Tibial nerve (tissue), 4 donors: ENCODE data around the gene EXOG. TPM values are rescaled to one million over a fixed set of nuclear protein-coding genes. Genes with fewer than 3 reads are reported as not detected.

Experiments used
- DNase-seq, 2 donors: peaks; one replicate each; pipeline ENCODE4 v3.0.0-alpha.2; 2019; ENCODE audit warnings: low spot score in 2 of 2
- H3K27ac ChIP-seq, 4 donors: fragments of 200-600 bp; sonication (generic) in 3 of 4; one replicate each; pipeline ENCODE4 v1.5.1; 2017 to 2019; ENCODE audit warnings: mild to moderate bottlenecking in 1 of 4
- H3K27me3 ChIP-seq, 2 donors: fragments of 200-600 bp; sonication (generic) in 1 of 2; one replicate each; pipeline versions ENCODE4 v1.5.1 to v1.6.0; 2017 to 2019
- H3K36me3 ChIP-seq, 3 donors: fragments of 200-600 bp; sonication (generic); one replicate each; pipeline ENCODE4 v1.5.1; 2018 to 2019
- H3K4me1 ChIP-seq, 4 donors: fragments of 200-600 bp; sonication (generic) in 3 of 4; one replicate each; pipeline ENCODE4 v1.5.1; 2017 to 2019
- H3K4me3 ChIP-seq, 4 donors: fragments of 200-600 bp; sonication (generic) in 3 of 4; one replicate each; pipeline ENCODE4 v1.5.1; 2017 to 2019; ENCODE audit warnings: mild to moderate bottlenecking in 1 of 4, moderate library complexity in 1 of 4
- H3K9me3 ChIP-seq, 4 donors: fragments of 200-600 bp; sonication (generic) in 3 of 4; one replicate each; pipeline ENCODE4 v1.5.1; 2017 to 2019
- EP300 ChIP-seq, 2 donors: sonication (generic); formaldehyde crosslinking; IDR thresholded peaks; one replicate each; pipeline ENCODE4 v1.6.1; 2017; ENCODE audit warnings: antibody characterized with exemption in 2 of 2, mild to moderate bottlenecking in 1 of 2
- POLR2A ChIP-seq, 2 donors: fragments of 450-650 bp; IDR thresholded peaks; one replicate each; pipeline ENCODE4 v1.6.1; 2017; ENCODE audit warnings: antibody characterized with exemption in 2 of 2, mild to moderate bottlenecking in 2 of 2, moderate library complexity in 2 of 2
- WGBS, 2 donors: methylation state at CpG; one replicate each; pipeline ENCODE4 v1.1.5; 2018; 5-methylcytosine and 5-hydroxymethylcytosine counted together
- total RNA-seq, 4 donors: library from RNA; depleted of rRNA; stranded (reverse); fragments of >200 nt; gene quantifications; one replicate each; pipeline ENCODE4 v1.1.0, GENCODE V29; 2016
- TF ChIP-seq, protein P1 (sequence below), 5 experiments: fragments of 200-600 bp in 3 of 5; fragments of 450-650 bp in 2 of 5; sonication (generic) in 3 of 5; IDR thresholded peaks; one replicate each; pipeline ENCODE4 v1.5.1; 2016 to 2019; ENCODE audit warnings: antibody characterized with exemption in 5 of 5, mild to moderate bottlenecking in 3 of 5, moderate library complexity in 2 of 5

EXOG gene
- total RNA-seq, 4 donors from 2014 or later = 9.9 to 21.9 (median 20.9) TPM

GRCh38 chr3:38558864-38559263, 62.7 kb downstream of the EXOG start:
- Histone ChIP-seq H3K27me3 (no peaks in the 10 kb centered on the region), H3K27ac (peak overlapping the region in 2 of 4 donors; percentile 29 to 36), H3K4me3 (no peak overlapping the region), H3K4me1 (peaks cover 0 to 4% (median 0%) of the 10 kb centered on the region in 4 donors), H3K36me3 (peaks cover 0 to 50% (median 0%) of the 10 kb centered on the region in 3 donors), H3K9me3 (peaks cover 0 to 9% (median 0%) of the 10 kb centered on the region in 4 donors)
- TF ChIP-seq, protein P1, sequence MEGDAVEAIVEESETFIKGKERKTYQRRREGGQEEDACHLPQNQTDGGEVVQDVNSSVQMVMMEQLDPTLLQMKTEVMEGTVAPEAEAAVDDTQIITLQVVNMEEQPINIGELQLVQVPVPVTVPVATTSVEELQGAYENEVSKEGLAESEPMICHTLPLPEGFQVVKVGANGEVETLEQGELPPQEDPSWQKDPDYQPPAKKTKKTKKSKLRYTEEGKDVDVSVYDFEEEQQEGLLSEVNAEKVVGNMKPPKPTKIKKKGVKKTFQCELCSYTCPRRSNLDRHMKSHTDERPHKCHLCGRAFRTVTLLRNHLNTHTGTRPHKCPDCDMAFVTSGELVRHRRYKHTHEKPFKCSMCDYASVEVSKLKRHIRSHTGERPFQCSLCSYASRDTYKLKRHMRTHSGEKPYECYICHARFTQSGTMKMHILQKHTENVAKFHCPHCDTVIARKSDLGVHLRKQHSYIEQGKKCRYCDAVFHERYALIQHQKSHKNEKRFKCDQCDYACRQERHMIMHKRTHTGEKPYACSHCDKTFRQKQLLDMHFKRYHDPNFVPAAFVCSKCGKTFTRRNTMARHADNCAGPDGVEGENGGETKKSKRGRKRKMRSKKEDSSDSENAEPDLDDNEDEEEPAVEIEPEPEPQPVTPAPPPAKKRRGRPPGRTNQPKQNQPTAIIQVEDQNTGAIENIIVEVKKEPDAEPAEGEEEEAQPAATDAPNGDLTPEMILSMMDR (IDR thresholded peaks at IDR 0.05) = no peak
- no peak for TF ChIP-seq POLR2A (IDR thresholded peaks at IDR 0.05)
- TF ChIP-seq EP300 (IDR thresholded peaks at IDR 0.05) = no peak
- 40 to 67% methylated on average over 1 of the region's 1 CpG for WGBS, 2 donors
- no peak for DNase-seq

DNA sequence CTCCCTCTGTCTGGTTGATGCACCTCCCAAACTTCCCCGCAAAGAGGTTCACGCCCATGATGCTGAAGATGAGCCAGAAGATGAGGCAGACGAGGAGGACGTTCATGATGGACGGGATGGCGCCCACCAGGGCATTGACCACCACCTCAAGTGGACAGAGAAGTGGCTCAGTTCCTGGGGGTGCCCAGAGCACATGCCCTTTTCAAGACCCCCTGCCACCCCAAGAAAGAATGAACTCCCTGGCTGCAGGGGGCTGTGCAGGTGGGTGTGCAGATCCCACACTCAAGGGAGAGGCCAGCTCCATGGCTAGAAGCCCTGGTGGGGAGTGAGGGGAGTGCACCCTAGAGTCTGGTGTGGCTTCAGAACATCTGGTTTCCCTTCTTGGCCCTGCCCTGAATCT, 64.1 kb downstream of the EXOG start:
- H3K4me3 ChIP-seq = no peak overlapping the region
- WGBS, 2 donors = 97% methylated on average over 6 of the region's 6 CpGs
- peaks cover 0 to 4% (median 0%) of the 10 kb centered on the region in 4 donors for H3K4me1 ChIP-seq
- DNase-seq = no peak
- H3K27me3 ChIP-seq = no peaks in the 10 kb centered on the region
- peaks cover 0 to 45% (median 0%) of the 10 kb centered on the region in 3 donors for H3K36me3 ChIP-seq
- TF ChIP-seq, protein P1 (IDR thresholded peaks at IDR 0.05) = no peak
- TF ChIP-seq EP300 (IDR thresholded peaks at IDR 0.05) (no peak), POLR2A (IDR thresholded peaks at IDR 0.05) (no peak)
- no peaks in the 10 kb centered on the region for H3K9me3 ChIP-seq
- no peak overlapping the region for H3K27ac ChIP-seq

DNA sequence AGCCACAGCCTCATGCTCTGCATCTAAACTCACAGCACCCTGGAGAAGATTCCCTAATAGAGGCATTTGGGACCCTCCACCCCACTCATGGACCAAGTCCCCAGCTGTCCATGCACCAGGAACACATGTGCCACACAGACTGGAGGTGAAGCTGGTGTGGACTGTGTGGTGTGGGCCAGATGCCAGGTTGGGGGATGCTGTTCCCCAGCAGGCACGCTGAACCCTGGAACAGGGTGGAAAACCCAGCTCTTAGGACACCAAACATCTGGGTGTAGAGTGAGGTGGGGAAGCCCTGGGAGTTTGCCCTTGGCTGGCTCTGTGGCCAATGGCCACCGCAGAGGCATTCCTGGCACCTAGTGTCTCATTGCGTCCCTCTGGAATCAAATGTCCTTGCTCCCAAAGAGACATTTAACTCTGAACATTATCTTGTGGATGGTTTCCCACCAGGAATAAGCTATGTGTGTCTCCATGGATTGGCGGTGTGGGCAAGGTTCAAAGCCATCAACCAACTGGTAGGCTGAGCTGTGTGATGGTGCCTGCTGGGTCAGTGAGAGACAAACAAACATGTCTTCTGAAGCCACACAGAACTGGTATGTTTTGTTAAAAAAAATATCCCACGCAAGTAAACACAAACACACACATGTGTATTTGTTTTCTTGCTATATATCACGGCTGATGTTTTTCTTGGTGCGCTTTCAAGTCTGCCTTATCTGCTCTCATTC, 65.0 kb downstream of the EXOG start:
- no peak overlapping the region for H3K4me3 ChIP-seq
- no peak overlapping the region for H3K27ac ChIP-seq
- no peaks in the 10 kb centered on the region for H3K9me3 ChIP-seq
- TF ChIP-seq, protein P1 (IDR thresholded peaks at IDR 0.05) = no peak
- 84 to 86% methylated on average over 7 of the region's 7 CpGs for WGBS, 2 donors
- peaks cover 0 to 45% (median 0%) of the 10 kb centered on the region in 3 donors for H3K36me3 ChIP-seq
- DNase-seq = no peak
- peaks cover 0 to 4% (median 0%) of the 10 kb centered on the region in 4 donors for H3K4me1 ChIP-seq
- H3K27me3 ChIP-seq = no peaks in the 10 kb centered on the region

DNA sequence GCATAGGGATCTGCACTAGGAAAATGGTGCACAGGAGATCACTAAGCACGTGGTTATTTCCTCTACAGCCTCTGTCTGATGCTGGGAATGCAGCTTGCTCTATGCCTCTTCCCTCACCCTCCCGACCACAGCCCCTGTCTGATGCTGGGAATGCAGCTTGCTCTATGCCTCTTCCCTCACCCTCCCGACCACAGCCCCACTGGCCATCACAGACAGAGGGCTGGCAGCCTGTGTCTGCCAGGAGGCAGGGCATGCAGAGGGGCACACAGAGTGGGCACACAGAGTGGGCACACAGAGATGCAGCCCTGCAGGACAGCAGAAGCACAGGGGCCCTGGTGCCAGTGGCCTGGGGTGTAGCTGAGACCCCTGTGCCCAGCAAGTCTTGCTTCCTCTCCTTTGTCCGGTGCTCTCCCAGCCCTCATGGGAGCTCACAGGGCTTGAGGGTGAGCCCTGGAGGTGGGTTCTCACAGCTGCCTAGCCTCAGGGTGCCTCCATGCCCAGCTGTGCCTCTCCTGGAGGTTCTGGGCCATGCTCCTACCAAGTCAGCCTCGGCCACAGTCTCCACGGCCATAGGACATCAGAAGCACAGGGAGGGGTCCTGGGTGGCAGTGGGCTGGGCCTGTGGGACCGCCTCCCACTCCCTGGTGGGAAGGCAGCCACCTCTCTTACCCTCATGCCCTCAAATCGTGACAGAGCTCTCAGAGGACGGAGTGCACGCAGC, 65.8 kb downstream of the EXOG start:
- WGBS, 2 donors = 62 to 67% methylated on average over 7 to 10 of the region's 10 CpGs
- Histone ChIP-seq H3K27me3 (no peaks in the 10 kb centered on the region), H3K36me3 (peaks cover 0 to 47% (median 0%) of the 10 kb centered on the region in 3 donors), H3K27ac (no peak overlapping the region), H3K9me3 (no peaks in the 10 kb centered on the region), H3K4me3 (no peak overlapping the region), H3K4me1 (peaks cover 0 to 4% (median 0%) of the 10 kb centered on the region in 4 donors)
- DNase-seq = no peak
- TF ChIP-seq, protein P1 (IDR thresholded peaks at IDR 0.05) = no peak
- TF ChIP-seq POLR2A (IDR thresholded peaks at IDR 0.05) = no peak
- no peak for TF ChIP-seq EP300 (IDR thresholded peaks at IDR 0.05)

- no peak for DNase-seq
These were observed 66.4 kb downstream of the EXOG start for GRCh38 chr3:38562467-38562925.

More at GRCh38 chr3:38562467-38562925, 66.4 kb downstream of the EXOG start:
- peaks cover 0 to 4% (median 0%) of the 10 kb centered on the region in 4 donors for H3K4me1 ChIP-seq
- H3K4me3 ChIP-seq = no peak overlapping the region
- no peak overlapping the region for H3K27ac ChIP-seq
- H3K27me3 ChIP-seq = no peaks in the 10 kb centered on the region
- WGBS, 2 donors = 97 to 100% methylated on average over 7 of the region's 7 CpGs
- TF ChIP-seq POLR2A (IDR thresholded peaks at IDR 0.05) = no peak
- no peak for TF ChIP-seq EP300 (IDR thresholded peaks at IDR 0.05)
- TF ChIP-seq, protein P1 (IDR thresholded peaks at IDR 0.05) = no peak
- H3K9me3 ChIP-seq = no peaks in the 10 kb centered on the region
- H3K36me3 ChIP-seq = peaks cover 0 to 47% (median 0%) of the 10 kb centered on the region in 3 donors
